HG03565 (cell line): Measurements from ENCODE around the gene CDC37L1.

Source experiments
- ATAC-seq: cut with Tn5 transposase; IDR thresholded peaks from one replicate; pipeline ENCODE4 v1.9.1; 2021; ENCODE audit warnings: mild to moderate bottlenecking, moderate library complexity; ENCODE audit not compliant: unreplicated experiment

Gene CDC37L1

GRCh38 chr9:4709380-4709779 lies 30.0 kb downstream of the CDC37L1 start:
- ATAC-seq: no peak

DNA sequence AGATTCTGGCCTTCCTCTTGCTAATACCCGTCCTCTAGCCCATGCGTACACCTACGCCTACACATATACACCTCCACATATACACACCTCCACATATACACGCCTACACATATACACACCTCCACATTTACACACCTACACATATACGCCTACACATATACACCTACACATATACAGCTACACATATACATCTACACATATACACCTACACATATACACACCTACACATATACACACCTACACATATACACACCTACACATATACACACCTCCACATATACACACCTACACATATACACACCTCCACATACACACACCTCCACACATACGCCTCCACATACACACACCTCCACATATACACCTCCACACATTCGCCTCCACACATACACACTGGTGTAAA lies 34.5 kb downstream of the CDC37L1 start:
- ATAC-seq: no peak

DNA sequence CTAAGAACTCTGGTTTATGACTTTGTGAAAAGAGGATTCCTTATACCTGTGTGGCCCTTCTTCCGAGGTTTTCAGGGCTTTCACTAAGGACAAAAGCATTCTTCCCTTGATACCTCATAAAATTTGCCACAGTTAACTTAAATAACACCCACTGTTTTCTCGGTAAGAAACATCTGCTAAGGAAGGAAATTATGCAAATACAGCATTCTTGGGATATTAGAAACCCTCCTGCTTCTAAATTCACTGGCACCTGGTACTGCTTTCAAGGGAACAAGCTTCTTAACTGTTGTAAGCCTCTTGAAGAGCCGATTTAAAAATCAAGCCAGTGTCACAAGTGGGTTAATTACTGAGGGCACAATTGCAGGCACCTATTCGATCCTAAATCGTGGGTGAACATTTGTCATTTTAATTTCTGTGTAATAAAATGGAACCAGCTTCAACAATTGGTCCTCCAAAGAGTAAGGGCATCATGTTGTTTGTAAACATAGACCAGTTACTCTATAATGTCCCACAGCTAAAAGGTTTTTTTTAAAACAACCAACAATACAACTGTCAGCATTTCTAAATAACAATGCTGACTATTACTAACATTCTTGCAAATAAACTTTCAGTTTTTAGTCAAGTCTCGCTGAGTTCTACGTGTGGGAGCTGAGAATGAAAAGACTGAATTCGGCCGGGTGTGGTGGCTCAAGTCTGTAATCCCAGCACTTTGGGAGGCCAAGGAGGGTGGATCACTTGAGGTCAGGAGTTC lies 35.1 kb downstream of the CDC37L1 start:
- no peak for ATAC-seq

GRCh38 chr9:4716163-4716562 lies 36.8 kb downstream of the CDC37L1 start:
- ATAC-seq: no peak

DNA sequence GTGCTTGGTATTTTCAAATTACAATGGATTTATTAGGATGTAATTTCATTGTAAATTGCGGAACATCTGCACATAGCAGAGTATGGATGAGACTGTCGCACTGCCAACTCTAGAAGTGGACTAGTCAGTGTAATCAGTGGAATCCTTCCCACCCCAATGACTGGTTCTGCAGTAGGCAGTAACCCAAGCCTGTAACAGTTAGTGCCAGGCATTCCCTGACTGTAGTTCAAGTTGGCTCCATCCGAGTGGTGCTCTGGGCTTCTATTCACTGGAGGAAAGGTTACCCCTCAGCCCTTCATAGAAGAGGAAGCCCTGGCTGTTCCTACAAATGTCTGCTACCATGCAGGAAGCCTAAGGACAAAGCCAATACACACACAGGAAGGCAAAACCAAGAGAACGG lies 38.4 kb downstream of the CDC37L1 start:
- no peak for ATAC-seq

DNA sequence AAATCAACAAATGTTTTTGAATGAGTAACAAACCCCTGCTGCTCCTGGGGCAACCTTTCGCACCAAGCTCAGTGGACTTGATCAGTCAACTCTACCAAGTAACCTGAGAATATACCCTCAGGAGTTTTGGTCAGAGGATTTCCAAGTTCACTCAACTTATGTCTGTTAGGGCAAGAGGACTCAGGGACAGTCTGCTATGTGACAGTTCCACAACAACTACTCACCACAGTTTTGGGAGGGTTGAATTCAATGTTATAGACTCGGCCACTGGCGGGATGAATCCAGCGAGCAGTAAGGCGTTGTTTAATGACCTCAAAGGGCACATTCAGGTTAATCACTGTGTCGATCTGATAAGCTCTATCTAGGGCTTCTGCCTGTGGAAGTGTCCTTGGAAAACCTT lies 39.5 kb downstream of the CDC37L1 start:
- no peak for ATAC-seq

GRCh38 chr9:4721736-4722135 lies 42.4 kb downstream of the CDC37L1 start:
- no peak for ATAC-seq

DNA sequence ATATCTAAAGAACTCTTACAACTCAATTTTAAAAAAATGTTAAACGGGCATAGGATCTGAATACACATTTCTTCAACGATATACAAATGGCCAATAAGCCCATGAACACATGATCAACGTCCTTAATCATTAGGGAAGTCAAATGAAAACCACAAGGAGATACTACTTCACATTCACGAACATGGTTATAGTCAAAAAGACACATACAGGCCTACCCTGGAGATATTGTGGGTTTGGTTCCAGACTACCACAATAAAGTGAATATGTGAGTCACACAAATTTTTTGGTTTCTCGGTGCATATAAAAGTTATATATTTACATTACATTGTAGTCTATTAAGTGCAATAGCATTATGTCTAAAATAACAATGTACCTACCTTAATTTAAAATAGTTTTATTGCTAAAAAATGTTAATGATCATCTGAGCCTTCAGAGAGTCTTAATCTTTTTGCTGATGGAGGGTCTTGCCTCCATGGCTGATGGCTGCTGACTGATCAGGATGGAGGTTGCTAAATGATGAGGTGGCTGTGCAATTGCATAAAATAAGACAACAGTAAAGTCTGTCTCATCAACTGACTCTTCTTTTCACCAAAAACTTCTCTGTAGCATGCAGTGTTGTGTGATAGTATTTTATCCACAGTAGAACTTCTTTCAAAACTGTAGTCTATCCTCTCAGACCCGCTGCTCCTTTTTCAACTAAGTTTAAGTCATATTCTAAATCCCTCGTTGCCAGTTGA lies 46.5 kb downstream of the CDC37L1 start:
- no peak for ATAC-seq

DNA sequence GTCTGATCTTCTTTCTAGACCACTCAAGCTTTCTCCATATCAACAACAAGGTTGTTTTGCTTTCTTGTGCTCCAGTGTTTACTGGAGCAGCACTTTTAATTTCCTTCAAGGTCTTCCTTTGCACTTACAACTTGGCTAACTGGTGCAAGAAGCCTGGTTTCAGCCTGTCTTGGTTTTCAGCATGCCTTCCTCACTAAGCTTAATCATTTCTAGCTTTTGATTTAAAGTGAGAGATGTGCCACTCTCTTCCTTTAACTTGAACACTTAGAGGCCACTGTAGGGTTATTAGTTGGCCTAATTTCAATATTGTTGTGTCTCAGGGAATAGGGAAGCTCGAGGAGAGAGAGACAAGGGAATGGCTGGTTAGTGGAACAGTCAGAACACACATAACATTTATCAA lies 48.2 kb downstream of the CDC37L1 start:
- ATAC-seq: no peak

DNA sequence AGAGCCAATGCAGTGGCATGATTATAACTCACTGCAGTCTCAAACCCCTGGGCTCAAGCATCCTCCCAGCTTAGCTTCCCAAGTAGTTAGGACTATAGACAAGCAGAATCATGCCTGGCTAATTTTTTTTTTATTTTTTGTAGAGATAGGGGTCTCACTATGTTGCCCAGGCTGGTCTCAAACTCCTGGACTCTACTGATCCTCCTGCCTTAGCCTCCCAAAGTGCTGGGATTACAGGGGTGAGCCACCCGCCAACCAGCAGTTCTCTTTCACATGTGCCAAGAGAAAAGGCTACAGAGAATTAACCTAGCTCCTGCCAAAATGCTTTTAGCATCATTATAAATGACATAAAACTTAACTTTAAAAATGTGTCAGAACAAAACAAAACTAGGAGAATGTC lies 53.5 kb downstream of the CDC37L1 start:
- no peak for ATAC-seq

DNA sequence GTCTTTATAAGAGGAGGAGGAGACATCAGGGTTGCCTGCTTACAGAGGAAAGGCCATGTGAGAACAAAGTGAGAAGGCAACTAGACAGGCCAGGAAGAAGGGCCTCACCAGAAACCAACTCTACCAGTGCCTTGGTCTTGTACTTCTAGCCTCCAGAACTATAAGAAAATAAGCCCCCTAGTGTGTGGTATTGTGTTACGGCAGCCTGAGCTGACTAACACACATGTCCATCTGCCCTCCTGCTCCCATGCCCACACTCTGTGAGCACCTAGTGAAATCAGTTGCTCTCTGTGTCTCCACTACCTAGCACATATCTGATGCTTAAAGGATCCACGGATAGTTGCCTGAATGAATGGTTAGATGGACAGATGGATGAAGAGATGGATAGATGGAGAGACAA lies 54.8 kb downstream of the CDC37L1 start:
- ATAC-seq: no peak

GRCh38 chr9:4738866-4739586 lies 59.7 kb downstream of the CDC37L1 start:
- ATAC-seq: no peak

DNA sequence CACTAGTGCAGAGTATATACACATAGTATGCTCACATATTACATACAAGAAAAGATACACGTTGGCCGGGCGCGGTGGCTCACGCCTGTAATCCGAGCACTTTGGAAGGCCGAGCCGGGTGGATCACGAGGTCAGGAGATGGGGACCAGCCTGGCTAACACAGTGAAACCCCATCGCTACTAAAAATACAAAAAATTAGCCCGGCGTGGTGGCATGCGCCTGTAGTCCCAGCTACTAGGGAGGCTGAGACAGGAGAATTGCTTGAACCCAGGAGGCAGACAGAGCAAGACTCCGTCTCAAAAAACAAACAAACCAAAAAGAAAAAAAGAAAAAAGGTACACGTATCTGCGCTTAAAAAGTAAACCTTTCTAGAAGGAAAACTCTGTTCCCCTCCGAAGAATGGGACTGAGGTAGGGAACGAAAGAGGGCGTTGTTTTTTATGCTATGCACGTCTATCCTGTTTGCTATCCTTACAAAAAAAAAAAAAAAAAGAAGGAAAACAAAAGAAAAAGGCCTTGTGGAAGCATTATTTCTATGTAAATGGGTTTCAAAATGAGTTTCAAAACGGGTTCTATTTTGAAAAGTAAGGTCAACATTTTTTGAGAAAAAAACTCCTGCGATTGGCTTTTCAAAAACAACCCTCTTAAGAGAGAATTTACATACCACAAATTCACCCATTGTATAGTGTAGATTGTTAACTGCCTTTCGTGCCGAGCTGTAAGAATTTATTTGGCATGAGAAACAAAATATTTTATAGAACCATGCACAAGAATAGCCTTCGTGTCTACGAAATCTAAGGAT lies 60.4 kb downstream of the CDC37L1 start:
- ATAC-seq: no peak

GRCh38 chr9:4740388-4740637 lies 60.9 kb downstream of the CDC37L1 start:
- no peak for ATAC-seq

- peak; percentile 87 for ATAC-seq
Observed at GRCh38 chr9:4740638-4741364, 61.4 kb downstream of the CDC37L1 start, which contains the start of gene AK3. Gene AK3 (minus strand): TSS chr9:4741202. CDS start chr9:4741087, 115 bp downstream.

GRCh38 chr9:4741365-4742089 lies 62.2 kb downstream of the CDC37L1 start:
- ATAC-seq: no peak

DNA sequence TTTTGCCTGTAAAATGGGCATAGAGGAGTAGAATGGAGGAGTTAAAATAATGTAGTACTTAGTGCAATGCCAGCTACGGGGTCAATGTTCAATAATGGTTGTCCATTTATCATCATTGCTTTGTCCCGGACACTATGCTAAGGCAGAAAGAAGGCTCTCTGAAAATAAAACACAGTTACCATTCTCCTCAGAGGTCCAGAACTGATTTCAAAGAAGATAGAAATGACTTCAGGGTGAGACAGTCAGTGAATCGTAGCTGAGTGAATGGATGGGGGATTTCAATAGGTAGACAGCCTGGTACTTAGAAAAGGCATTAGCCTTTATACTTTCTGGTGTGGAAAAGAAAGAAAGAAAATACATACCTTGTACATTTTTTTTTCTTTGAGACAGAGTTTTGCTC lies 62.9 kb downstream of the CDC37L1 start:
- no peak for ATAC-seq

- no peak for ATAC-seq
Observed at GRCh38 chr9:4743131-4743875, 63.9 kb downstream of the CDC37L1 start.
